ENCODE measurements around the gene NCS1. TPM values are rescaled to one million over a fixed set of nuclear protein-coding genes. Genes with fewer than 3 reads are reported as not detected.

NCS1 gene
- total RNA-seq, 1 donor from 2014 or later = 126 TPM

GRCh38 chr9:130173666-130173983, 1.4 kb downstream of the NCS1 start:
- Histone ChIP-seq H3K27ac (ENCODE audit: low read depth, low read length) (peak overlapping the region; percentile 17), H3K4me2 (ENCODE audit: low read length) (peak overlapping the region; percentile 87), H3K4me3 (ENCODE audit: insufficient read depth, low read depth, low read length) (peak overlapping the region; percentile 61), H4K20me1 (ENCODE audit: insufficient read depth, low read length) (peaks cover 54% of the 10 kb centered on the region), H3K9ac (ENCODE audit: low read length) (peak overlapping the region; percentile 73), H3K36me3 (ENCODE audit: insufficient read depth, low read length) (no peaks in the 10 kb centered on the region), H3K9me3 (ENCODE audit: insufficient read depth, low read depth, low read length) (no peaks in the 10 kb centered on the region), H3K79me2 (ENCODE audit: insufficient read depth, low read length) (peaks cover 59% of the 10 kb centered on the region), H3K27me3 (ENCODE audit: insufficient read depth, low read length) (no peaks in the 10 kb centered on the region), H3K4me1 (ENCODE audit: insufficient read depth, low read length) (peaks cover 20% of the 10 kb centered on the region), H2AFZ (ENCODE audit: low read depth, low read length) (no peak overlapping the region)
- TF ChIP-seq EZH2 (IDR thresholded peaks at IDR 0.05; ENCODE audit: insufficient read depth, low read length) (no peak), CTCF (IDR thresholded peaks at IDR 0.05; ENCODE audit: insufficient read depth, low read depth, low read length) (no peak)
- Mint-ChIP-seq H3K4me1 (ENCODE audit: low read depth, unreplicated experiment) (peaks cover 14% of the 10 kb centered on the region), H3K9me3 (ENCODE audit: unreplicated experiment) (no peaks in the 10 kb centered on the region), H3K4me3 (ENCODE audit: unreplicated experiment) (peak overlapping the region; percentile 91), H3K27ac (ENCODE audit: unreplicated experiment) (no peak overlapping the region), H3K27me3 (ENCODE audit: low read depth, unreplicated experiment) (peaks cover 4% of the 10 kb centered on the region), H3K36me3 (ENCODE audit: low read depth, unreplicated experiment) (peaks cover 8% of the 10 kb centered on the region)
- DNase-seq (ENCODE audit: low read depth) (no peak), FAIRE-seq (no peak)

GRCh38 chr9:130174025-130174424, 1.8 kb downstream of the NCS1 start:
- DNase-seq (ENCODE audit: low read depth) (no peak), FAIRE-seq (no peak)
- peak overlapping the region; percentile 91 for H3K4me3 Mint-ChIP-seq (ENCODE audit: unreplicated experiment)
- H3K4me2 ChIP-seq (ENCODE audit: low read length) = peak overlapping the region; percentile 87
- H3K36me3 Mint-ChIP-seq (ENCODE audit: low read depth, unreplicated experiment) = peaks cover 8% of the 10 kb centered on the region
- H3K4me3 ChIP-seq (ENCODE audit: insufficient read depth, low read depth, low read length) = peak overlapping the region; percentile 61
- no peak overlapping the region for H3K27ac ChIP-seq (ENCODE audit: low read depth, low read length)
- H3K27ac Mint-ChIP-seq (ENCODE audit: unreplicated experiment) = no peak overlapping the region
- H2AFZ ChIP-seq (ENCODE audit: low read depth, low read length) = no peak overlapping the region
- H3K9me3 ChIP-seq (ENCODE audit: insufficient read depth, low read depth, low read length) = no peaks in the 10 kb centered on the region
- peaks cover 20% of the 10 kb centered on the region for H3K4me1 ChIP-seq (ENCODE audit: insufficient read depth, low read length)
- peak overlapping the region; percentile 73 for H3K9ac ChIP-seq (ENCODE audit: low read length)
- no peaks in the 10 kb centered on the region for H3K36me3 ChIP-seq (ENCODE audit: insufficient read depth, low read length)
- H3K4me1 Mint-ChIP-seq (ENCODE audit: low read depth, unreplicated experiment) = peaks cover 14% of the 10 kb centered on the region
- TF ChIP-seq EZH2 (IDR thresholded peaks at IDR 0.05; ENCODE audit: insufficient read depth, low read length) (no peak), CTCF (IDR thresholded peaks at IDR 0.05; ENCODE audit: insufficient read depth, low read depth, low read length) (no peak)
- H3K9me3 Mint-ChIP-seq (ENCODE audit: unreplicated experiment) = no peaks in the 10 kb centered on the region
- peaks cover 2% of the 10 kb centered on the region for H3K27me3 Mint-ChIP-seq (ENCODE audit: low read depth, unreplicated experiment)
- no peaks in the 10 kb centered on the region for H3K27me3 ChIP-seq (ENCODE audit: insufficient read depth, low read length)
- peaks cover 57% of the 10 kb centered on the region for H4K20me1 ChIP-seq (ENCODE audit: insufficient read depth, low read length)
- H3K79me2 ChIP-seq (ENCODE audit: insufficient read depth, low read length) = peaks cover 62% of the 10 kb centered on the region

GRCh38 chr9:130174920-130175321, 2.7 kb downstream of the NCS1 start:
- DNase-seq (ENCODE audit: low read depth) (no peak), FAIRE-seq (no peak)
- Histone ChIP-seq H3K79me2 (ENCODE audit: insufficient read depth, low read length) (peaks cover 71% of the 10 kb centered on the region), H3K36me3 (ENCODE audit: insufficient read depth, low read length) (no peaks in the 10 kb centered on the region), H4K20me1 (ENCODE audit: insufficient read depth, low read length) (peaks cover 66% of the 10 kb centered on the region), H3K4me1 (ENCODE audit: insufficient read depth, low read length) (peaks cover 20% of the 10 kb centered on the region), H2AFZ (ENCODE audit: low read depth, low read length) (no peak overlapping the region), H3K4me2 (ENCODE audit: low read length) (peak overlapping the region; percentile 16), H3K9ac (ENCODE audit: low read length) (no peak overlapping the region), H3K4me3 (ENCODE audit: insufficient read depth, low read depth, low read length) (no peak overlapping the region), H3K27me3 (ENCODE audit: insufficient read depth, low read length) (no peaks in the 10 kb centered on the region), H3K27ac (ENCODE audit: low read depth, low read length) (no peak overlapping the region), H3K9me3 (ENCODE audit: insufficient read depth, low read depth, low read length) (no peaks in the 10 kb centered on the region)
- Mint-ChIP-seq H3K9me3 (ENCODE audit: unreplicated experiment) (no peaks in the 10 kb centered on the region), H3K4me1 (ENCODE audit: low read depth, unreplicated experiment) (peaks cover 14% of the 10 kb centered on the region), H3K27ac (ENCODE audit: unreplicated experiment) (no peak overlapping the region), H3K27me3 (ENCODE audit: low read depth, unreplicated experiment) (no peaks in the 10 kb centered on the region), H3K4me3 (ENCODE audit: unreplicated experiment) (peak overlapping the region; percentile 91), H3K36me3 (ENCODE audit: low read depth, unreplicated experiment) (peaks cover 8% of the 10 kb centered on the region)
- no peak for TF ChIP-seq EZH2 (IDR thresholded peaks at IDR 0.05; ENCODE audit: insufficient read depth, low read length)
- TF ChIP-seq CTCF (IDR thresholded peaks at IDR 0.05; ENCODE audit: insufficient read depth, low read depth, low read length) = no peak

Data from astrocyte (in vitro differentiated cells and primary cell).